NCI-H2029 treated with DMSO at 0.1 percent for 48 hours (cell line): ENCODE data around the gene THBS1.
A peak's percentile ranks its signal among the peaks of the same experiment; 100 is the strongest.

Experiments used
- DNase-seq: peaks from one replicate; lab custom pipeline; 2025; lab: John Stamatoyannopoulos, UW

THBS1 gene

GRCh38 chr15:39608185-39609139 lies 27.6 kb downstream of the THBS1 start:
- no peak for DNase-seq

GRCh38 chr15:39609166-39609916 lies 28.5 kb downstream of the THBS1 start:
- no peak for DNase-seq

- no peak for DNase-seq
These were observed 29.8 kb downstream of the THBS1 start for GRCh38 chr15:39610665-39611064.

GRCh38 chr15:39613271-39613670 lies 32.4 kb downstream of the THBS1 start:
- DNase-seq = no peak

DNA sequence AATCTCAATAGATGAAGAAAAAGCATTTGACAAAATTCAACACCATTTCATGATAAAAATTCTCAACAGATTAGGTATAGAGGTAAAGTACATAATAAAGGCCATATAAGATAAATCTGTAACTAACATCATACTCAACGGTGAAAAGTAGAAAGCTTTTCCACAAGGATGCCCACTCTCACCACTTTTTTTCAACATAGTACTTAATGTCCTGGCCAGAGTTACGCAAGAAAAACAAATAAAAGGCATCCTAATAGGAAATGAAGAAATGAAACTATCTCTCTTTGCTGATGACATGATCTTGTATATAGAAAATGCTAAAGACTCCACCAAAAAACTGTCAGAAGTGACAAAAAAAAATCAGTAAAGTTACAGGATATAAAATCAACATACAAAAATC lies 33.0 kb downstream of the THBS1 start:
- DNase-seq = no peak

- DNase-seq = no peak
These were observed 36.0 kb downstream of the THBS1 start for GRCh38 chr15:39616731-39617455.

- DNase-seq = no peak
These were observed 37.4 kb downstream of the THBS1 start for GRCh38 chr15:39618063-39618823.

GRCh38 chr15:39621210-39621609 lies 40.3 kb downstream of the THBS1 start:
- peak; percentile 2 for DNase-seq

DNA sequence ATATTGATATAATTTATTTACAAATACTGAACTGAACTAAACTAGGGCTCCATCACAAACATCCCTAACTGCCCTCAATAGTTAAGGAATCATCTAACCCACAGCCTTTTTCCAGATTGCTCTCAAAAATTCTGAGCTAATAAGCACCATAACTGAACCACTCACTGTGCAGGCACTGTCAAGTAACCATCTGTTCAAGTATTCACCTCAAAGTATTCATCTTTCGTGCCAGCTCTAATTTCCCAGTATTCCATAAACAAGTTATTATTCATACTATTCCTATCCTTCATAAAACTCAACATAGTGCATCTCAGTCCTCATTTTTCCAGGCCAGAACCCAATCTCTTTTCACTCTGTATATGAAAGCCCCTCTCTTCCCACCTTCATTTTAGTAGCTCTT lies 41.1 kb downstream of the THBS1 start:
- no peak for DNase-seq

DNA sequence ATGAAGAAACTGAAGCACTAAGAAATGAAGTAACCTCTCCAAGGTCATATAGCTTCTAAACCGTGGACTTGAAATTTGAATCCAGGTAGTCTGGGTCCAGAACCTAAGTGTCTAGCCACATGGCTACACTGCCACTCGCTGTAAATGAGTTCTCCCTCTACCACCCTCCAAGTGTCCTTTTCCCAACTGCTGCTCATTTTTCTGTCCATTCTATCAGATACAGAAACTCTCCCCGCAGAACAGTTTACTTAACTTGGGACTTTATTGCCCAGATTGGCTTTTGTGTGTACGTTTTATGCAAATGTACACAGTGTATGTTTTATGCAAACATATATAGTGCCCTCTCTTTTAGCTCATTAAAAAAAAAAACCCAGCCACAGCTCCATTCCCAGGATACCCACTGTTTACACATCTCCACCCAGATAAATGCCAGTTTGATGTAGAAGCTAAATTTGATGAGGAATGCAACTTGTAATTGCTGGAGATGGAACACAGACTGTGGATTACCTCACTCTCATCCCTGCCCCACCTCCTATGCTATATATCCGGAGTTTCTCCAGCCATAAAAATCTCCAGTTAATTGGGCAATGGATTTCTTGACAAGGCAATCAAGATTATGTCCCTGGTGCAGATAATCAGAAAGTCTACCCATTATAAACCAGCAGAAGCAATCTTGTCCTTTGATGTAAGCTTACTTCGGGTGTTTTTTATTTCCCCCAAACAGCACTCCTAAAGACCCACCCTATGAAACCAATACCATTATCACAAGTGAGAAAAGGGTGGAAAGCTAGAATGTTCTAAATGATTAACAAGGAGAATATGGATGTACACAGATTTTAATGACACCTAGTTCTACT lies 42.0 kb downstream of the THBS1 start:
- DNase-seq = no peak

DNA sequence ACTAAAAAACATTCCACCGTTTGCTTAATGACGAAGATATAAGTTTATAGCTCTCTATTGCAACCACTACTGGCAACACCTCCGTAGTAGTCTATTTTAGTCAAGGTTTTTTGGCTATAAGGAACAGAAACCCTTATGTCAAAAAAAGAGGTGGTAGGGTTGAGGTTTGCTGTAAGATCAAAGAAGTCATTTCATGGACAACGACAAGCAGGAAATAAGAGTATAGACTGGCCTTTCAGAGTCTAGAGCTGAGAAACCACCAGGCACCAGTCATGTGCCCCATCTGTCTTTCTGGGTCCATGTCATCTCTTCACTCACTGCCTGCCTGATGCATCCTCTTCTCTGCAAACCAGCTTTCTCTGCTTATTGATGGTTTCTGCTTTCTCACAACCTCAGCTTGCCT lies 42.7 kb downstream of the THBS1 start:
- DNase-seq = no peak

GRCh38 chr15:39624806-39625205 lies 43.9 kb downstream of the THBS1 start:
- no peak for DNase-seq

DNA sequence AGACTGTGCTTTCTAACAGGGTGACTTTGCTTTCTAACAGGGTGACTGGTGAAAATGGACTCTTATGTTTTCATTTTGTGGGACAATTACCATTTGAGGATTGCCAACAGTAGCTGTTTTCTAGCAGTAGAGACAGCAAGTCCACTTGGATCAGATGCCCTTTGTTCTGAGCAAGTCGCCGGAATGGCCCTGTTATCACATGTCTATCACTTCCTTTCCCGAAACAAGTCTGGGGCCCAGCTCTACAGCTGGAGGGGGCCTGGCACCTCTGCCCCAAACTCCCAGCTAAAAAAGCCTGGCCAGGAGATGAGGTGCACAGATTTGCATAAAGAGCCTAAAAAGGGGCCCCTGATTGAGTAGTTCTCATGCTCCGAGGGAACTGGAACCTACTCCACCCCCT lies 44.6 kb downstream of the THBS1 start:
- DNase-seq = no peak

DNA sequence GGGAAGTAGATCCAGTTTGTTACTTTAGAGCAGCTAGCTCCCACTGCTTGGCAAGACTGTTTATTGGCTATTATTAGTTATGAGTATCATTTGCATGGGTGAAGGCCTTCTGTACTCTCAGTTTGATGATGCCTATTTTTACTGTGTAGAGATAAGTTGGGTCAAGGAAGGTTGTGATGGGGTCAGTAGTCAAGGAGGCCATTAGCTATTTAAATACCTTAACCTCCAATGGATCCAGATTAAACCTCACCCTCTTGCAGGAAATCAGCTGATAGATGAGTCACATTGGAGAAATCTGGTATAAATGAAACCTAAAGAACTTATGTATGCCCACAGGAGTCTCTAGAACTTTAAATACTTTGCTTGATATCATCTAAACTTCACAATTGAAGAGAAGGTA lies 45.0 kb downstream of the THBS1 start:
- DNase-seq = no peak

GRCh38 chr15:39627451-39628143 lies 46.7 kb downstream of the THBS1 start:
- DNase-seq = no peak

- DNase-seq = no peak
These were observed 47.2 kb downstream of the THBS1 start for GRCh38 chr15:39628144-39628508.

DNA sequence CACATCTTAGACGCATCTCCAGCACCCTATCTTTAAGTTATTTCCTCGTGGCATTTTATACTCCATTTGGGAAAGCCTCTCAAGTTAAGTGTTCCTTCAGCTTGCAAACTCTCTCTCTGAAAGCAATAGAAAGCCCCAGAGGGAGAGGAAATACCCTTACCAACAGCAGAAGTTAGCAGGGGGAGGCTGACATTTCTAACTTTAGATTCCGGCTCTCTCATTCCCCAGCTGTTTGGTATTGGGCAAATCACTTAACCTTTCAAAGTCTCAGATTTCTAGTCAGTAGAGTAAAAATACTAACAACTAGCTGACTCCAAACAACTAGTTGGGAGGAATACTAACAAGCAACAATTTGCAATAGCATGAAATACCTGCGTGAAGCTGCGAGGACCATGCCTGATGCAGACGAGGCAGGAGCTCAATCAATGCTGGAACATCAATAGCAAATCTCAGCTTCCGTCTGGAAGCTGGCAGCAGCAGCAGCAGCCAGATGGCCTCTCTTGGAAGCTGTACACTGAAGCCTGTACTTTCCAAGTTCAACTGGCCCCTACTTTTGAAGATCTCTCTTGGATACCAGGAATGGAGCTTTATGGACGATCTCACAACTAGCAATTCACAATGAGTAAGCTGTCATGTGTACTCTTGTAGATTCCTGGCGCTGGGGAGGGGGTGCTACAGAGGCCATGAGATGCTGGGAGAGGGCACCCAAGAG lies 47.8 kb downstream of the THBS1 start:
- no peak for DNase-seq

DNA sequence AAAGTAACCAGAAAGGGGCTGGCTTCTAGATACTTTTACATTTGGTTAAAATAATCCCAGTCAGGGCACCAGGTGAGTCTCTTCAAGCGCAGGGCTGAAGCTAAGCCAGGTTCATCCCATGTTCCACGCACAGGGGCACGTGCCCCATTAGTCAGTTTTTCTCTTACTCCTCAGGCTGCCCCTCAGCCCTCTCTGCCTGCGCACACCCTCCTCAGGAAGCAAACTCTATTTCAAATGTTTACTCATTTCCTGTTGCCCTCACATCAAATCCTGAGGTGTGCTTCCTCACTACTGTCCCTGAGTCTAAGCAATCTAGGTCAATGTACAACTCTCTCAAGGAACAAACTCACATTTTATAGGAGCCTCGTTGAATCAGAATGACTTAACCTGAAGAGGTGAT lies 48.5 kb downstream of the THBS1 start:
- no peak for DNase-seq

DNA sequence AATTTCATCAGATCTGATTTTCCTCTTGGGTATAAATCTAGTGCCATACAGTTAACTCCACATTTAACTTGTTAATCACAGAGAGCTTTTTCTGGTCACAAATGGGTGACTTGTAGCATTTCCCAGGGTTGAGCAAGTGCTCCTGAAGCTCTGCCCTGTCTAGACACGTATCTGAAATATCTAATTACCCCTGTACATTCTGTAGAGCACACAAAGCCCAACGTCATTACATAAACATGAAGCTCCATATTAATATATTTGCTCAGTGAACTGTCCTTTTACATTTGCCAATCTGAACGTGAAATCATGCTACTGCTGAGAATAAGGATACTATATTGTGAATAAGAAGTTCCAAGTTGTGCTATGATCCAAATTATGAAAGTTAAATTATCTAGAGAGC lies 49.0 kb downstream of the THBS1 start:
- DNase-seq = no peak

GRCh38 chr15:39631357-39631756 lies 50.5 kb downstream of the THBS1 start:
- DNase-seq = no peak
